Neuronal stem cell (in vitro differentiated cells): ENCODE measurements around the gene MEF2C.
A peak's percentile ranks its signal among the peaks of the same experiment; 100 is the strongest.

Experiments used
- DNase-seq: peaks from one replicate; pipeline ENCODE4 v3.0.0-alpha.2; 2013; ENCODE audit warnings: low spot score
- H2AFZ ChIP-seq: one replicate; pipeline ENCODE4 v1.6.1; 2013; ENCODE audit warnings: mild to moderate bottlenecking, low read length, inconsistent platforms
- H2AK5ac ChIP-seq: 2 replicates; pipeline ENCODE4 v1.6.1; 2013; ENCODE audit warnings: low read depth, mild to moderate bottlenecking, inconsistent platforms, low read length, moderate library complexity, mixed read lengths
- H2BK120ac ChIP-seq: 2 replicates; pipeline ENCODE4 v1.6.1; 2013; ENCODE audit warnings: low read depth, mild to moderate bottlenecking, inconsistent platforms, low read length, moderate library complexity, mixed read lengths
- H2BK12ac ChIP-seq: one replicate; pipeline ENCODE4 v1.6.1; 2013; ENCODE audit warnings: low read length, inconsistent platforms
- H2BK15ac ChIP-seq: 2 replicates; pipeline ENCODE4 v1.6.1; 2013; ENCODE audit warnings: mild to moderate bottlenecking, low read length, inconsistent platforms, mixed read lengths
- H2BK5ac ChIP-seq: one replicate; pipeline ENCODE4 v1.6.1; 2013; ENCODE audit warnings: inconsistent platforms, mild to moderate bottlenecking, low read length, moderate library complexity
- H3K14ac ChIP-seq: one replicate; pipeline ENCODE4 v1.6.1; 2013; ENCODE audit warnings: low read length, inconsistent platforms
- H3K18ac ChIP-seq: 2 replicates; pipeline ENCODE4 v1.6.1; 2013; ENCODE audit warnings: low read length, inconsistent platforms
- H3K23ac ChIP-seq: 2 replicates; pipeline ENCODE4 v1.6.1; 2013; ENCODE audit warnings: low read depth, mild to moderate bottlenecking, mixed read lengths, low read length, inconsistent platforms; ENCODE audit not compliant: poor library complexity
- H3K27ac ChIP-seq: replicated peaks from 3 replicates; pipeline ENCODE4 v1.5.1; 2013; ENCODE audit warnings: low read length, inconsistent platforms
- H3K27me3 ChIP-seq, 3 experiments: 2 replicates each; pipeline ENCODE4 v1.6.1; 2013; ENCODE audit warnings: low read length in 3 of 3, mild to moderate bottlenecking in 2 of 3, inconsistent platforms in 1 of 3, low read depth in 1 of 3, mixed read lengths in 1 of 3, moderate library complexity in 1 of 3; ENCODE audit not compliant: control insufficient read depth in 3 of 3, insufficient read depth in 3 of 3
- H3K36me3 ChIP-seq, 2 donors: replicated peaks in 1 of 2; 2 replicates each; pipeline ENCODE4 v1.6.1; 2013; ENCODE audit warnings: low read length in 2 of 2; ENCODE audit not compliant: control insufficient read depth in 2 of 2, insufficient read depth in 2 of 2
- H3K4ac ChIP-seq: 2 replicates; pipeline ENCODE4 v1.6.1; 2013; ENCODE audit warnings: inconsistent platforms, mild to moderate bottlenecking, low read length, moderate library complexity
- H3K4me1 ChIP-seq, 2 donors: 1 replicate in 1 of 2; 2 replicates in 1 of 2; pipeline ENCODE4 v1.6.1; 2013; ENCODE audit warnings: low read length in 2 of 2, low read depth in 1 of 2; ENCODE audit not compliant: control insufficient read depth in 2 of 2, insufficient read depth in 1 of 2
- H3K4me2 ChIP-seq: one replicate; pipeline ENCODE4 v1.6.1; 2013; ENCODE audit warnings: mild to moderate bottlenecking, low read length, inconsistent platforms; ENCODE audit not compliant: insufficient read depth, poor library complexity, severe bottlenecking
- H3K4me3 ChIP-seq, 2 donors: 2 replicates each; pipeline ENCODE4 v1.5.1; 2013; ENCODE audit warnings: low read length in 2 of 2, mild to moderate bottlenecking in 2 of 2, inconsistent platforms in 1 of 2, moderate library complexity in 1 of 2
- H3K79me1 ChIP-seq: one replicate; pipeline ENCODE4 v1.6.1; 2013; ENCODE audit warnings: low read depth, mild to moderate bottlenecking, inconsistent platforms, low read length, moderate library complexity
- H3K9ac ChIP-seq: one replicate; pipeline ENCODE4 v1.6.1; 2013; ENCODE audit warnings: mild to moderate bottlenecking, low read depth, low read length, inconsistent platforms; ENCODE audit not compliant: poor library complexity
- H3K9me3 ChIP-seq, 2 donors: replicated peaks in 1 of 2; 2 replicates each; pipeline versions ENCODE3 to v1.6.1; 2013; ENCODE audit warnings: low read length in 2 of 2, mild to moderate bottlenecking in 2 of 2, inconsistent platforms in 1 of 2, low read depth in 1 of 2, mixed read lengths in 1 of 2, moderate library complexity in 1 of 2; ENCODE audit not compliant: control insufficient read depth in 2 of 2, insufficient read depth in 1 of 2
- H4K8ac ChIP-seq: one replicate; pipeline ENCODE4 v1.6.1; 2013; ENCODE audit warnings: low read depth, mild to moderate bottlenecking, inconsistent platforms, low read length, moderate library complexity
- H4K91ac ChIP-seq: one replicate; pipeline ENCODE4 v1.6.1; 2013; ENCODE audit warnings: low read length, low read depth, mild to moderate bottlenecking, inconsistent platforms; ENCODE audit not compliant: poor library complexity
- WGBS, 2 donors: extraction: QIAGEN DNeasy Blood & Tissue Kit; methylation state at CpG; one replicate each; pipeline ENCODE4 v1.1.7; 2013; ENCODE audit warnings: missing lambda C conversion rate in 2 of 2, mixed read lengths in 1 of 2; ENCODE audit not compliant: insufficient read length in 2 of 2, insufficient replicate concordance in 1 of 2; ENCODE audit errors: extremely low coverage in 2 of 2; 5-methylcytosine and 5-hydroxymethylcytosine counted together

Gene MEF2C

DNA sequence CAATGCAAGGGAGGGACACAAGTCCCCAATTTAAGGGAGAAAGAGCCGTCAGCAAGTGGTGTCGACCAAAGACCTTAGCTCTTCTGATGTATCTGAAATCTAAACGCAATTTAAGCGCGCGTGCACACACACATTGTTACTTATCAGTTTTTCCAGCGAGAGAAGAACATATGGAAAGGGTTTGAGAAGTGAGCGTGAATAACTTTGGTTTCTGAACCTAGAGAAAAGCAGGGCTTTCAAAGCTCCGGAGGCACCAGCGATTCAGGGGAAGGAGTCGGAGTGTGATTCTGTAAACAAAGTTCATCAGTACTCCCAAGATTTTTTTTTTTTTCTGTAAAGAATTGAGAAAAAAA lies 191.8 kb downstream of the MEF2C start:
- Histone ChIP-seq H3K4me2 (no peak overlapping the region), H3K9me3 (peaks cover 3 to 4% of the 10 kb centered on the region in 2 donors), H3K4me1 (peaks cover 2 to 10% of the 10 kb centered on the region in 2 donors), H2BK5ac (no peak overlapping the region), H4K91ac (no peak overlapping the region), H3K9ac (no peak overlapping the region), H2BK120ac (no peak overlapping the region), H3K14ac (no peak overlapping the region), H3K27me3 (peaks cover 63 to 100% (median 95%) of the 10 kb centered on the region in 3 experiments), H3K18ac (no peak overlapping the region), H2AK5ac (no peak overlapping the region), H3K79me1 (no peaks in the 10 kb centered on the region), H3K4ac (no peak overlapping the region), H4K8ac (no peak overlapping the region), H3K4me3 (no peak overlapping the region), H2AFZ (peak overlapping the region; percentile 69), H3K27ac (no peak overlapping the region), H2BK15ac (no peak overlapping the region), H3K36me3 (no peaks in the 10 kb centered on the region), H2BK12ac (no peak overlapping the region), H3K23ac (no peak overlapping the region)
- no CpG with 5 or more reads among the region's 11 CpGs for WGBS, 2 donors
- no peak for DNase-seq

DNA sequence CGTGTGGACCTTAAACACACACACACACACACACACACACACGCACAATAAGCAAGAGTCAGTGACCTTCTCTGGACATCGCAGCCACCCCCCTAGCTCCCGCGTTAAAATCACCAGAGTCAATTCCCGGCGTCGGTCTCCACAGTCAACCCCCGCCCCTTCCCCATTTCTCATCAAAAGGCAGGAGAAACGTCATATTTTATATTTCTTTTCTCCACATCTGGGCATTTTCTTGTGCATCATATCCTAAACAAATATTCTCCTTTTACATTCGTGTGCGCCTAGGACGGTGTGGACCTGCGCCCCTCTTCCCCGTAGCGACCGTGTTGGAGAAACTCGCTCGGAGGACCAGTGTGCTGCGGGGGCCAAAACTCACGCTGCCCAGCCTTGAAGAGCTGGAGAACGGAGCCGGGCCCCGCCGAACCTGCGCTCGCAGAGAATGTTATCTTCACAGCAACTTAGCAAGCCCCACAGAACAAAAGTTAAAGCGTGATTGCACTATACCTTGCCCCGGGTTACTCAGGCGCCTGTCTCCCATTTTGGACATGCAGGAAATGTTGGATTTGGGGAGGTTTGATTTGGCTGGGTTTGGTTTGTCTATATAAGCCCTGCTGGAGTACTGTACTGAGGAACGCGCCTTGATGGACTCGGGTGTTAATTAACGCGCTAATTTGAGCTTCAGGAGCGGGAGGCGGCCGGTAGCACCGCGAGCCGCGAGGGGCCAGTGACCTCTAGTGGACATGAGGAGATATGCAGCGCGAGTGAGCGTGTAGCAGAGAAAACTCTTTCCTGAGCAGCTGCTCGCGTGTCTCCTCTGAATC lies 192.4 kb downstream of the MEF2C start:
- WGBS, 2 donors, result no CpG with 5 or more reads among the region's 47 CpGs

GRCh38 chr5:88689668-88690408 lies 193.1 kb downstream of the MEF2C start:
- peaks cover 68 to 100% (median 99%) of the 10 kb centered on the region in 3 experiments for H3K27me3 ChIP-seq
- no peak overlapping the region for H3K4me3 ChIP-seq
- no peak overlapping the region for H3K27ac ChIP-seq
- no peak overlapping the region for H3K4me2 ChIP-seq
- peak overlapping the region; percentile 33 for H2AFZ ChIP-seq
- H3K9me3 ChIP-seq, result peaks cover 0 to 1% of the 10 kb centered on the region in 2 donors
- H2BK12ac ChIP-seq, result no peak overlapping the region
- peaks cover 2 to 10% of the 10 kb centered on the region in 2 donors for H3K4me1 ChIP-seq
- no peak overlapping the region for H2BK15ac ChIP-seq
- no CpG with 5 or more reads among the region's 38 CpGs for WGBS, 2 donors
- H4K91ac ChIP-seq, result no peak overlapping the region
- H3K79me1 ChIP-seq, result no peaks in the 10 kb centered on the region
- H3K14ac ChIP-seq, result no peak overlapping the region
- H3K36me3 ChIP-seq, result no peaks in the 10 kb centered on the region
- H3K9ac ChIP-seq, result no peak overlapping the region
- peak overlapping the region; percentile 49 for H3K23ac ChIP-seq
- DNase-seq, result no peak
- no peak overlapping the region for H3K4ac ChIP-seq
- H4K8ac ChIP-seq, result no peak overlapping the region
- H2AK5ac ChIP-seq, result peak overlapping the region; percentile 20
- H2BK120ac ChIP-seq, result no peak overlapping the region
- no peak overlapping the region for H3K18ac ChIP-seq
- H2BK5ac ChIP-seq, result no peak overlapping the region

More for the DNA sequence above, 192.4 kb downstream of the MEF2C start:
- Histone ChIP-seq H3K9ac (no peak overlapping the region), H4K8ac (no peak overlapping the region), H3K18ac (peak overlapping the region; percentile 44), H2AFZ (peak overlapping the region; percentile 69), H3K14ac (no peak overlapping the region), H3K4me3 (no peak overlapping the region), H4K91ac (no peak overlapping the region), H3K23ac (no peak overlapping the region), H3K27ac (no peak overlapping the region), H3K79me1 (no peaks in the 10 kb centered on the region), H3K4ac (no peak overlapping the region), H3K9me3 (peaks cover 3 to 4% of the 10 kb centered on the region in 2 donors), H2AK5ac (no peak overlapping the region), H2BK15ac (no peak overlapping the region), H3K36me3 (no peaks in the 10 kb centered on the region), H3K4me1 (peaks cover 2 to 10% of the 10 kb centered on the region in 2 donors), H3K4me2 (no peak overlapping the region), H2BK5ac (no peak overlapping the region), H3K27me3 (peaks cover 66 to 100% (median 98%) of the 10 kb centered on the region in 3 experiments), H2BK12ac (no peak overlapping the region), H2BK120ac (no peak overlapping the region)
- no peak for DNase-seq
